Measurements from ENCODE around the gene ARL1.
"Not testable (repeated sequence)": the region's sequence is repeated elsewhere in the genome, so short reads cannot be mapped to it uniquely, and the experiment has no call there.

DNA sequence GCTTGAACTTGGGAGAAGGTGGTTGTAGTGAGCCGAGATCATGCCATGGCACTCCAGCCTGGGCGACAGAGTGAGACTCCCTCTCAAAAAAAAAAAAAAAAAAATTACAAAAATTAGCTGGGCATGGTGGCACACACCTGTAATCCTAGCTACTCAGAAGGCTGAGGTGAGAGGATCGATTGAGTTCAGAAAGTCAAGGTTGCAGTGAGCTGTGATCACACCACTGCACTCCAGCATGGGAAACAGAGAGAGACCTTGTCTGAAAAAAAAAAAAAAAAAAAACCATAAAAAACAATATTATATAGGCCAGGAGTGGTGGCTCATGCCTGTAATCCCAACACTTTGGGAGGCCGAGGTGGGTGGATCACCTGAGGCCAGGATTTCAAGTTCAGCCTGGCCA is 14.5 kb upstream of the ARL1 start:
- TF ChIP-seq ZNF274 (IDR thresholded peaks at IDR 0.05; ENCODE audit: low read depth, low read length); YY1 (IDR thresholded peaks at IDR 0.05; ENCODE audit: insufficient read depth, insufficient read length): not testable (repeated sequence)

Measured in NT2/D1 (cell line).